Measurements from ENCODE around the gene U2AF2.

U2AF2 gene

DNA sequence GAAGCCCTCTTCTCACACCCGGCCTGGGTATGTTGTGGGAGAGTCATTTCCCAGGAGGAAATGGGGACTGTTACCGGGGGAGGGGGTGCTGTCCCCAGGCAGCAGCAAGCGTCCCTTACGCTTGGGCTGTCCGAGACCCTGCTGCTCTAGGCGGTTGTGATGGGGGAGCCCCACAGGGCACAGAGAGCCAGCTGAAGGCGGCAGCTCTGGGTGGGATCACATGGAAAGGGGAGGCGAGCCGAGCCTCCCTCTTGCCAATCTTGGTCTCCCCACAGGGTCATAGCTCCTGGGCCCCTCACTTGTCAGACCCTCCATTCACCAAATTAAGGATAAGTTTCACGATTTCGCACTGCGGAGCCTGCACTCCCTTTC is 42.2 kb downstream of the U2AF2 start:
- Mint-ChIP-seq H3K27me3 (no peaks in the 10 kb centered on the region), H3K4me3 (no peak overlapping the region), H3K9me3 (no peaks in the 10 kb centered on the region), H3K4me1 (no peaks in the 10 kb centered on the region), H3K36me3 (ENCODE audit: insufficient read depth) (peaks cover 26% of the 10 kb centered on the region), H3K27ac (ENCODE audit: low read depth) (no peak overlapping the region)
- ATAC-seq (replicated peaks; ENCODE audit: extremely low read depth, poor library complexity, severe bottlenecking) (no peak), DNase-seq (ENCODE audit: low spot score in 2 of 2) (no peak)

GRCh38 chr19:55697698-55698097 is 42.9 kb downstream of the U2AF2 start:
- no peak for ATAC-seq (replicated peaks; ENCODE audit: extremely low read depth, poor library complexity, severe bottlenecking)
- no peaks in the 10 kb centered on the region for H3K9me3 Mint-ChIP-seq
- H3K27ac Mint-ChIP-seq (ENCODE audit: low read depth) = no peak overlapping the region
- H3K36me3 Mint-ChIP-seq (ENCODE audit: insufficient read depth) = peaks cover 24% of the 10 kb centered on the region
- H3K27me3 Mint-ChIP-seq = no peaks in the 10 kb centered on the region
- no peaks in the 10 kb centered on the region for H3K4me1 Mint-ChIP-seq
- no peak overlapping the region for H3K4me3 Mint-ChIP-seq
- no peak for DNase-seq (ENCODE audit: low spot score in 2 of 2)

DNA sequence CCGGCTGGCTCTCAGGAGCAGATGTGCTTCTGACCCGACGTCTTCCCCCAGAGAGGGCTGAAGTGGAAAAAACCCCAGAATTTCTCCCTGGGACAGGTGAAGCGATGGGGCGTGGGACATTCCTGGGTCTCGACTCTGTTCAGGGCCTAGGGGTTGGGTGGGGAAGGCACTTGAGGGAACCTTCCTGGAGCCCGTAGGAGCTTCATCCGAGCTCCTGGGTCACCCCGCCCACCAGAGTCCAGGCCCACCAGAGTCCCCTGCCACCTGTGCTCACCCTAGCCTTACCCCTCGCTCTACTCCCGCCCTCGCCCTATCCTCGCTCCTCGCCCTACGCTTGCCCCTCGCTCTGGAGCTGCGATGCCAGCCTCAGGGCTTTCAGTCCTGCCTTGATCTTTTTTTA is 43.4 kb downstream of the U2AF2 start:
- no peak overlapping the region for H3K27ac Mint-ChIP-seq (ENCODE audit: low read depth)
- H3K4me3 Mint-ChIP-seq = no peak overlapping the region
- no peak for DNase-seq (ENCODE audit: low spot score in 2 of 2)
- H3K4me1 Mint-ChIP-seq = no peaks in the 10 kb centered on the region
- H3K27me3 Mint-ChIP-seq = no peaks in the 10 kb centered on the region
- H3K36me3 Mint-ChIP-seq (ENCODE audit: insufficient read depth) = peaks cover 24% of the 10 kb centered on the region
- H3K9me3 Mint-ChIP-seq = no peaks in the 10 kb centered on the region
- ATAC-seq (replicated peaks; ENCODE audit: extremely low read depth, poor library complexity, severe bottlenecking) = no peak

DNA sequence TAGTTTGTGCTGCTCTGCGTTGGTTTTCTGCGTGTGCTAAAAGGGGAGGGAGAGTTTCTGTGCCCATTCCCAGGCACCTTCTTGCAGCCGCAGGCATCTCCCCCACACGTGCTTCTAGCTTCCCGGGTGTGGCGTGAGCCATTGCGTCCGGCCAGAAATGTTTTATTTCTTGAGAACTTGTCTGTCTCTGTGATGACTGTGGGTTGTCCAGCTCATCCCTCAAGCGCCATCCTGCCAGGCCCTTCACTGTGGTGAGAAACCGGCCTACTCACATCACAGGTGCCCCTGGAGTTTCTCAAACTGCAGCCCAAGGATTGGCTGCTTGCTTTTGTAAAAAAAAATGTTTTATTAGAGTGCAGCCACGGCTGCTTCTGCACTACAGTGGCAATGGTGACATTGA is 44.4 kb downstream of the U2AF2 start:
- H3K27ac Mint-ChIP-seq (ENCODE audit: low read depth) = no peak overlapping the region

DNA sequence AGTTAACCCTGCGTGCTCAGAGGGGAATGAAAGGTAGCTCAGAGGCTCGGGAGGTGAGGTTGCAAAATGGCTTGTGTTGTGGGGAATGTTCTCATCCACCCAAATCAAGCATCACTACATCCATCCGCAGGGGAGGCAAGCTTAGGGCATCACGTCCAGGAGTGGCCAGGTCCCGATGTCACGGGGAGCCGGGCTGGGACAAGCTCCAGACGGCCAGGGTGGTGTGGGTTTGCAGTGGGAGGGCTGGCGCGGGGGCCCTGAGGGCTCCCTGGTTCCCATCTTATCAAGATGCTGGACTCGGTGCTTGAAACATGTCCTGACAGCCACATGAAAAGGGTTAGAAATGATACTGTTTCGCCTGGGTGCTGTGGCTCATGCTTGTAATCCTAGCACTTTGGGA is 46.0 kb downstream of the U2AF2 start:
- DNase-seq (ENCODE audit: low spot score in 2 of 2) = no peak
- Mint-ChIP-seq H3K4me3 (no peak overlapping the region), H3K27me3 (no peaks in the 10 kb centered on the region), H3K36me3 (ENCODE audit: insufficient read depth) (peaks cover 14% of the 10 kb centered on the region), H3K9me3 (no peaks in the 10 kb centered on the region), H3K4me1 (no peaks in the 10 kb centered on the region), H3K27ac (ENCODE audit: low read depth) (no peak overlapping the region)
- no peak for ATAC-seq (replicated peaks; ENCODE audit: extremely low read depth, poor library complexity, severe bottlenecking)

More for the DNA sequence above, 44.4 kb downstream of the U2AF2 start:
- Mint-ChIP-seq H3K27me3 (no peaks in the 10 kb centered on the region), H3K9me3 (no peaks in the 10 kb centered on the region), H3K4me1 (no peaks in the 10 kb centered on the region), H3K36me3 (ENCODE audit: insufficient read depth) (peaks cover 18% of the 10 kb centered on the region), H3K4me3 (no peak overlapping the region)
- ATAC-seq (replicated peaks; ENCODE audit: extremely low read depth, poor library complexity, severe bottlenecking) = no peak
- DNase-seq (ENCODE audit: low spot score in 2 of 2) = no peak

DNA sequence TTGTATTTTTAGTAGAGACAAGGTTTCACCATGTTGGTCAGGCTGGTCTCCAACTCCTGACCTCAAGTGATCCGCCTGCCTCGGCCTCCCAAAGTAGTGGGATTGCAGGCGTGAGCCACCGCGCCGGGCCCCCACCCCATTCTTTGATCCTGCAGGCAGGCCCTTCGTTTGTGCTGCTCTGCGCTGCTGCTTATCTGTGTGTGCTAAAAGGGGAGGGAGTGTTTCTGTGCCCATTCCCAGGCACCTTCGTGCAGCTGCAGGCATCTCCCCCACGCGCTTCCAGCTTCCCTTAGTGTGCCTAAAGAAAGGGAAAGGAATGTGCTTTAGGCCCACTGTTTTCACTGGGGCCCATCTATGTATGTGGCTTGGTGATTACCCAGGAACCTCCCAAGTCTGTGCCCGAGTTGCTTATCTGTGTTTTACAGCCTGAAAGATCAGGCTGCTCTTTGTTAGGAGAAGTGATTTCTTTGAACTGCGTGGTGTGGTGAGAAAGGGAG is 47.3 kb downstream of the U2AF2 start:
- no peaks in the 10 kb centered on the region for H3K27me3 Mint-ChIP-seq
- ATAC-seq (replicated peaks; ENCODE audit: extremely low read depth, poor library complexity, severe bottlenecking) (no peak), DNase-seq (ENCODE audit: low spot score in 2 of 2) (no peak)
- no peak overlapping the region for H3K4me3 Mint-ChIP-seq
- peaks cover 9% of the 10 kb centered on the region for H3K36me3 Mint-ChIP-seq (ENCODE audit: insufficient read depth)
- no peaks in the 10 kb centered on the region for H3K9me3 Mint-ChIP-seq
- H3K27ac Mint-ChIP-seq (ENCODE audit: low read depth) = no peak overlapping the region
- H3K4me1 Mint-ChIP-seq = no peaks in the 10 kb centered on the region

DNA sequence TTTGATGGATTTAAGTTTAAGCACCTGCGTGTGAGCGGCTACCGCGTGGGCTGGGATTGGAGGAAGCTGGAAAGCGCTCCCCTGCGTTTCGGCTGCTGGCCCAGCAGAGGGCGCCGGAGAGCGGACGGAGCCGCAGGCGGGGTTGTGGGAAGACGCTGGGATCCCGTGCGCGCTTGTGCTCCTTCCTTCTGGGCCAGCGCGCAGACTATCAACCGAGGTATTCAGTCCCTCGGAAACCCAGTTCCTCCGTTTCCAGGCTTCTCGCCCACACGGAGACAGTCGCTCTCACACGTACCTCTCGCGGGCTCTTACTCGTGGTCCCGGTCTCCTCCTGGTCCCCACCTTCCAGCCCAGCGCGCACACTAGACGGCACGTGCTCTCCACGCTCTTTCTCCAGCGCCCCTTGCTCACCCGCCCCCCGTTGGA is 49.0 kb downstream of the U2AF2 start:
- Mint-ChIP-seq H3K27me3 (no peaks in the 10 kb centered on the region), H3K36me3 (ENCODE audit: insufficient read depth) (peaks cover 5% of the 10 kb centered on the region), H3K9me3 (no peaks in the 10 kb centered on the region), H3K4me3 (no peak overlapping the region), H3K4me1 (no peaks in the 10 kb centered on the region), H3K27ac (ENCODE audit: low read depth) (no peak overlapping the region)
- DNase-seq (ENCODE audit: low spot score in 2 of 2) (no peak), ATAC-seq (replicated peaks; ENCODE audit: extremely low read depth, poor library complexity, severe bottlenecking) (no peak)

- Mint-ChIP-seq H3K9me3 (no peaks in the 10 kb centered on the region), H3K36me3 (ENCODE audit: insufficient read depth) (peaks cover 5% of the 10 kb centered on the region), H3K27ac (ENCODE audit: low read depth) (no peak overlapping the region)
Measured at GRCh38 chr19:55704494-55705245, 49.8 kb downstream of the U2AF2 start.

DNA sequence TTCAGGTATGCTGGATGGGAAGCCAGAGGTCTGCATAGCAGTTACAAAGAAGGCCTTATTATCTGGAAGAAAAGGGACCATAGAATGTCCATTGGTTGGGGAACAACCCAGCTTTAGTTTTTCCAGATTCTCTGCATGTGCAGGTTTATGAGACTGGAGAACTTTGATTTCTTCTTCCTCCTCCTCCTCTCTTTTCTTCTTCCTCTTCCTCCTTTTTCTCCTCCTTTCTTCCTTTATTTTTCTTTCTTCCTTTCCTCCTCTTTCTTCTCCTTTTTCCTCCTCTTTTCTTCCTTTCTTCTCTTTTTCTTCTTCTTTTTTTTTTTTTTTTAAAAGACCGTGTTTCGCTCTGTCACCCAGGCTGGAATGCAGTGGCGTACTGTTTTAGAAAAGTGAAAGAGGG is 51.1 kb downstream of the U2AF2 start:
- H3K4me1 Mint-ChIP-seq = no peaks in the 10 kb centered on the region

More at GRCh38 chr19:55704494-55705245, 49.8 kb downstream of the U2AF2 start:
- Mint-ChIP-seq H3K4me1 (no peaks in the 10 kb centered on the region), H3K27me3 (no peaks in the 10 kb centered on the region), H3K4me3 (no peak overlapping the region)
- no peak for ATAC-seq (replicated peaks; ENCODE audit: extremely low read depth, poor library complexity, severe bottlenecking)
- no peak for DNase-seq (ENCODE audit: low spot score in 2 of 2)

GRCh38 chr19:55711719-55712118 is 56.9 kb downstream of the U2AF2 start:
- Mint-ChIP-seq H3K4me3 (no peak overlapping the region), H3K27ac (ENCODE audit: low read depth) (no peak overlapping the region), H3K27me3 (peaks cover 11% of the 10 kb centered on the region), H3K36me3 (ENCODE audit: insufficient read depth) (no peaks in the 10 kb centered on the region), H3K9me3 (no peaks in the 10 kb centered on the region), H3K4me1 (peaks cover 6% of the 10 kb centered on the region)
- DNase-seq (ENCODE audit: low spot score in 2 of 2) (no peak), ATAC-seq (replicated peaks; ENCODE audit: extremely low read depth, poor library complexity, severe bottlenecking) (no peak)

More for the DNA sequence above, 51.1 kb downstream of the U2AF2 start:
- peaks cover 3% of the 10 kb centered on the region for H3K36me3 Mint-ChIP-seq (ENCODE audit: insufficient read depth)
- H3K4me3 Mint-ChIP-seq = no peak overlapping the region
- no peak overlapping the region for H3K27ac Mint-ChIP-seq (ENCODE audit: low read depth)
- ATAC-seq (replicated peaks; ENCODE audit: extremely low read depth, poor library complexity, severe bottlenecking) (no peak), DNase-seq (ENCODE audit: low spot score in 2 of 2) (no peak)
- no peaks in the 10 kb centered on the region for H3K9me3 Mint-ChIP-seq
- H3K27me3 Mint-ChIP-seq = no peaks in the 10 kb centered on the region

DNA sequence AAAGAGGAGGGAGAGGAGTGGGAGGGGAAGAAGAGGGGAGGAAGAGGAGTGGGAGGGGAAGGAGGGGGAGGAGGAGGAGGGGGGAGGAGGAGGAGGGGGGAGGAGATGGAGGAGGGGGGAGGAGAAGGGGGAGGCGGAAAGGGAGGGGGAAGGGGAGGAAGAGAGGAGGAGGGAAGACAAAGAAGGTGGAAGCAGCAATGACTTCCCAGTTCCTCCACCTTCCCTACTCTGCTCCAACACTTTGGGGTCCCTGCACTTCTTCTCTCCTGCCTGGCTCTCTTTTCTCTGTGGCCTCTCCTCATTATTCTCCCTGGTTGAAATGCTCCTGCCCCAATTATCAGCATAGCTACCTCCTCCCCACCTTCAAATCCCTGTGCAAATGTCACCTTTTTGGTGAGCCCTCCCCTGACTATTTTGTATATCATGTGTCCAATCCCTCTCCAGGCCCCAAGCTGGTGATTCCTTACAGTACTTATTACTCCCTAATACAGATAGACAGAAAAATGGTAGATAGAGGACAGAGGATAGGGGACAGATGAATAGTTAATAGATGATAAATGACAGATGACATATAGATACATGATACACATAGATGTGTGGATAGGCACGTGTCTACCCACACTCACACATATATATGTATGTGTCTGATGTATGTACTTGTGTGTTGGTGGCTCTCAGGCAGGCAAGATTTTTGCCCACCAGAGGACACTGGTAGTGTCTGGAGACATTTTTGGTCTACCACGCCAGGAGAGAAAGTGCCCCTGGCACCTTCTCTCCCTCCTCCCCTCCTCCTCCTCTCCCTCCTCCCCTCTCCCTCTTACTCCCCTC is 58.2 kb downstream of the U2AF2 start:
- no peak overlapping the region for H3K27ac Mint-ChIP-seq (ENCODE audit: low read depth)
- no peaks in the 10 kb centered on the region for H3K9me3 Mint-ChIP-seq
- no peaks in the 10 kb centered on the region for H3K36me3 Mint-ChIP-seq (ENCODE audit: insufficient read depth)
- ATAC-seq (replicated peaks; ENCODE audit: extremely low read depth, poor library complexity, severe bottlenecking) = no peak
- H3K27me3 Mint-ChIP-seq = peaks cover 24% of the 10 kb centered on the region
- H3K4me3 Mint-ChIP-seq = no peak overlapping the region
- H3K4me1 Mint-ChIP-seq = peaks cover 6% of the 10 kb centered on the region
- no peak for DNase-seq (ENCODE audit: low spot score in 2 of 2)

DNA sequence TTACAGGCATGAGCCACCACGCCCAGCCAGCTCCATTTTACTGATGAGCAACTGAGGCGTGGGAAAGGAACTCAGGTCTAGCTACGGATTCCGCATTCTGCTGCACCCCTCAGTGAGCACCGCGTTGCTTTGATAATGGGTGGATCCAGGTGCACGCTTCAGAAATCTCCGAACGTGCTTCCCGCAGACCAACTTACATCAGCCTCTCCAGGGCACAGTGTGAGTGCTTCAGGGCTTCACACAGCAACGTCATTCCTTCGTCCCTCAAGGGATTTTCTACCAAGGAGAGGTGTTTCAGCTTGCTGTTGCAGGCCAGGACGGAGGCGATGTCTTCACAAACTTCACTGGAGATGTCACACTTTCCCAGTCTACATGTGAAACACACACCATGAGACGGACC is 61.7 kb downstream of the U2AF2 start:
- DNase-seq (ENCODE audit: low spot score in 2 of 2) (no peak), ATAC-seq (replicated peaks; ENCODE audit: extremely low read depth, poor library complexity, severe bottlenecking) (no peak)
- Mint-ChIP-seq H3K27me3 (peaks cover 59% of the 10 kb centered on the region), H3K36me3 (ENCODE audit: insufficient read depth) (no peaks in the 10 kb centered on the region), H3K4me3 (no peak overlapping the region), H3K27ac (ENCODE audit: low read depth) (no peak overlapping the region), H3K9me3 (peaks cover under 1% of the 10 kb centered on the region), H3K4me1 (peaks cover 6% of the 10 kb centered on the region)

- H3K4me3 Mint-ChIP-seq = no peak overlapping the region
Measured at GRCh38 chr19:55717251-55717650, 62.4 kb downstream of the U2AF2 start.

More at GRCh38 chr19:55717251-55717650, 62.4 kb downstream of the U2AF2 start:
- peaks cover 8% of the 10 kb centered on the region for H3K9me3 Mint-ChIP-seq
- peaks cover 6% of the 10 kb centered on the region for H3K4me1 Mint-ChIP-seq
- DNase-seq (ENCODE audit: low spot score in 2 of 2) (no peak), ATAC-seq (replicated peaks; ENCODE audit: extremely low read depth, poor library complexity, severe bottlenecking) (no peak)
- no peak overlapping the region for H3K27ac Mint-ChIP-seq (ENCODE audit: low read depth)
- peaks cover 62% of the 10 kb centered on the region for H3K27me3 Mint-ChIP-seq
- no peaks in the 10 kb centered on the region for H3K36me3 Mint-ChIP-seq (ENCODE audit: insufficient read depth)

All from central memory CD8-positive, alpha-beta T cell (primary cell).